GM21390 (cell line): ENCODE results near the gene SCN8A.

ENCODE experiments used
- ATAC-seq: cut with Tn5 transposase; IDR thresholded peaks from one replicate; pipeline ENCODE4 v1.9.1; 2021; ENCODE audit not compliant: unreplicated experiment

Gene SCN8A

DNA sequence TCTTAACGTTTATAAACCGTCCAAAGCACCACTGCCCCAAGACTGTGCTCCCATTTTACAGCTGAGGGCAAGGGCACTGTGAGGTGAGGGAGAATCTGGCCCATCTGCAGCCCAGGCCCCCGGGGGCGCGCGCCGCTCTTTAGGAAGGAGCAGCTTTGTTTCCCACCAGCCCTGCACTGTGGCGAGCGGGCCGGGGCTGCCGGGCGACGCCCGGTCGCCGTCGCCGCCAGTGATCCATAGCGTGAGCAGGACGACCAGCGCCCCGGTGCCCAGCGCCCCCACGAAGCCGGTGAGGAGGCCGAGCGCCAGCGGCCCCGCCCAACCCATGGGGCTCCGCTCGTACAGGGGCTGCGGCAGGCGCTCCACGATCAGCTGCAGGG lies 222.9 kb downstream of the SCN8A start:
- ATAC-seq, result no peak

- no peak for ATAC-seq
Measured at GRCh38 chr12:51814311-51815088, 223.5 kb downstream of the SCN8A start.

DNA sequence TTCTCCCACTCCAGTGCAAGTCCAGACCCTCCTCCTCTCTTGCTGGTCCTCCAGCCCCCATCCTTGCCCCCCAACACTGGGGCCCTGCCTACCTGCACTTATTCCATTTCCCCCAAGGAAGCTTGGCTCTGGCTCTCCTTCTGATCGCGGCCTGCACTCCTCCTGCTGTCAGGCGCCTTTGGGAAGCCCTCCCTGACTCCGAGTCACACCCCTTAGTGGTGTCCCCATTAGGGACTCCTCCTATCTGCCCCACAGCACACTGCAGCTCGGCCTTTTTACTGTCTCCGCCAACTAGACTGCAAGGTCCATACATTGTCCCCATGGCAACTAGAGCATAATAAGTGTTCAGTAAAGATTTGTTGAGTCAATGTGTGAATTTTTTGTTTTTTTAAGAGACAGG lies 224.5 kb downstream of the SCN8A start:
- ATAC-seq, result no peak

- ATAC-seq, result no peak
Measured at GRCh38 chr12:51817027-51817953, 226.3 kb downstream of the SCN8A start.

GRCh38 chr12:51818086-51818485 lies 227.1 kb downstream of the SCN8A start:
- ATAC-seq, result no peak

DNA sequence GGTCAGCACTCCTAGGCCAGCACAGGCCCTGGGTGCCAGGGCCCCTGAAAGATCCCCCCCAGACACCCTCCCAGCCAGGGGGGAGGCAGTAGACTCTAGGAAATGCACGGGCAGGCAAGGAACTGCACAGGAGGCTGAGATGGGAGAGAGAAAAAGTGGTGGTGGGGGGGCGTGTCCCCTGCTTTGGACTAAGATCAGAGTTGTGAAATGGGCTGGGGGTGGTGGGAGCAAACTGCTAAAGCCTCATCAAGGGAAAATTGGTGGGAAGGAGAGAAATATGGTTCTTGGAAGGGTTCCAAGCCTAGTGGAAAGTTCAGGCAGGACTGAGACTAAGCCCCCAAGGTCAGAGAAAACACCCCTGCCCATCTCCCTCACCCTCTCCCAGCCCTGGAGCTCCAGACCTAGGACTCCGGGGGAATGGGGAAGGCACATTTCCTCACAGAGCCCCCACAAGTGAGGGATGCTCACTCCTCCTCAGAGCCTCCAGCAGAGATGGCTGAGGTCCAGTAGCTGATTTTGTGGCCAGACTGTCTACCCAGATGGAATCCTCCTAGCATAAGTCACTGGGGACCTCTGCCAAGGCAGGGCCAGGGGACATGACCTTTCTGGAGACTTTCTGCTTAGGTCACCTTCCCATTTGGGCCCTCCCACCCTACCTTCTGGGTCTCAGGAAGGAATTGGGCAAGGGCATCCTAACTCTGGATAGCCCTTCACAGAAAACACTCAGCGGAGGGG lies 227.7 kb downstream of the SCN8A start:
- no peak for ATAC-seq

DNA sequence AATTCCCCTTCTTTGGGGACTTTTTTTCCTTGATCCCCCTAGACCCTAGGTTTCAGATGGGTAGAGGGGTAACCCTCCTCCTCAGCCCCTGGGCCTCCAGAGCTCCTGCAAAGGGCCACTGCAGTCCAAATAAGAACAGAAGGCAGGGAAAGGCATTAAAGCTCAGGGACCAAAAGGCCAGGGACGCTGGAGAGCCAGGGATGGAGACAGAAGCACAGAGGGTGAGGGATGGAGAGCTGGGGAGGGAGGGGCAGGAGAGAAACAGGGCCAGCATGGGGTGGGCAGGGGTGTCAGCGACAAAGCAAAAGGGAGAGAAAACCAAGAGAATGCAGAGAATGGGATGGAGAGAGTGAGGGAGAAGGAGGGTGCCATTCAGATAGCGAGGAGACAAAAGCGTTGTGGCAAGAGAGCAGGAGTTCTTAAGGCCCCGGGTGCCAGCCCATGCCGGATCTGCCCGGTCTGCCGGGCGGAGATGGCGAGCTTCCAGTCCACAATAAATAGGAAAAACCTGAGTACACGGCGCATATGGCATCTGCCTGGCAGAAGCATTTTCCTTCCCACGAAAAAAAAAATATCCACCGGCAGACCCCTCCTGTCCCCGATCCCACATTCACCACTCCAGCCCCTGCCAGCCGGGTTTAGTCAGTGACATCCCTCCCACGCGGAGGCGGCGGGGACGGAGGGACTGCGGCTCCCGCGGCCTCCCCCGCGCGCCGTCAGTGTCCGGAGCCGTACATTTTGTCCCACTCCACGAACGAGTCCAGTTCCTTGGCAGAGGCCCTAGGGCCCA lies 228.9 kb downstream of the SCN8A start:
- ATAC-seq, result no peak

DNA sequence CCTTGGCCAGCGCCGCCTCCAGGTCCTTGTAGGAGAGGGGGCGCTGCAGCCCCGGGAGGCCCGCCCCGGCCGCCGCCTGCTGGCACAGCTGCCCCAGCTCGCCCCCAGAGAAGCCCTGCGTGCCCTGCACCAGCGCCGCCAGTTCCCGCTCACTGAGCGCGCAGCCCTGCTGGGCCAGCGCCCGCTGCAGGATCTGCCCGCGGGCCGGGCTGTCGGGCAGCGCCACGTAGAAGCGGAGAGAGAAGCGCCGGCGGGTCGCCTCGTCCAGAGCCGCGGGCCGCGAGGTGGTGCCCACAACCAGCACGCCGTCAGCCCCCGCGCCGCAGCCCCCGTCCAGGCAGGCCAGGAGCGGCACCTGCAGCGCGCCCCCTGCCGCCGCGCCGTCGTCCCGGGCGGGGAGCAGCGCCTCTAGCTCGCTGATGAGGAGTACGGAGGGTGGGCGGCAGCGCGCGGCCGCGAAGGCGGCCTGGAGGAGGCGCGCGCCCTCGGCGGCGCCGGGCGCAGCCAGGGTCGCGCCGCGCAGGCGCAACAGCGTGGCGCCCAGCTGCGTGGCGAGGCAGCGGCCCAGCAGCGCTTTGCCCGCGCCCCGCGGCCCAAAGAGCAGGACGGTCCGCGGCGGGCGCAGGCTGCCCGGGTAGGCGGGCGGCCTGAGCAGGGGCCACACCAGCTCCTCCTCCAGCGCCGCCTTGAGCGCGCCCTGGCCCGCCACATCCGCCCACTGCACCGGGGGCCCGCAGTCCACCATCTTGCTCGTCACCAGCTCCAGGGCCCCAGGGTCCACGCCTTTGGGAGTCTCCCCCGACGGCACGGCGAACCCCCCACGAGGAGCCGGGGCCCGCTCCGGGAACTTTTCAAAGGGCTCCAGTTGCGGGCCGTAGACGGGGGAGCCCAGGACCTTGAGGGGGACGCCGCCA lies 229.8 kb downstream of the SCN8A start:
- no peak for ATAC-seq

DNA sequence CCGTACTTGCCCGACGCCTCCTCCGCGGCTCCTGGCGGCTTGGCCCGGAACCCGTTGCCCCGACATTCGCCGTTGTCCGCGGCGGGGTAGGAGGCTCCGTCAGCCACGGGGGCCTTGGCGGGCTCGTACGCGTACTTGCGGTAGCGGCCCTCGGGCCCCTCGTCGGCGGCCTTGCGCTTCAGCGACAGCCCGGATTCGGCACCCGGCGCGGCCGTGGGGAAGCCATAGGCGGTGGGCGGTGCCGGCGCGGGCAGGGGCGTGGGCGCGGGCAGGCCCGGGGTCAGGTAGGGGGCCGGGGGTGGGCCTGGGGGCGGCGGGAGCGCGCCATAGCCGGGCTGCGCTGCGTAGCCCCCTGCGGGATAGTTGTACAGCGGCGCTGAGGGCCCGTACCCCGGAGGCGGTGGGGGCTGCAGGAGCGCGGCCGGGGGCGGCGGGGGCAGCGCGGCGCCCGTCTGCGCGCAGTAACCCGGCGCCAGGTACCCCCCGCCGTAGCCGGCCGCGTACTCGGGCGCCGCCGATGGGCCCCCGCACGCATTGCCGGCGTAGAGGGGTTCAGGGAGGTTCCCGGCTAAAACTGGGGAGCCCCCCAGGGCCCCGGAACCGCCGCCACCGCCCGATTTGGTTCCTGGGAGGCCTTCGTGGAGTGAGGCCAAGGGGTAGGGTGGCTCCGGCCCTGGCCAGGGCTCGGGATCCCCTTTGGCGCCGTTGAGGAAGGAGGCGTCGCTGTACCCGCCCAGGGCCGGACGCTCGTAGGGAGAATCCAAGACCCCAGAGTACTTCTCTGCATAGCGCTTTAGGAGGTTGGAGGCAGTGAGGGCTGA lies 230.6 kb downstream of the SCN8A start:
- no peak for ATAC-seq

DNA sequence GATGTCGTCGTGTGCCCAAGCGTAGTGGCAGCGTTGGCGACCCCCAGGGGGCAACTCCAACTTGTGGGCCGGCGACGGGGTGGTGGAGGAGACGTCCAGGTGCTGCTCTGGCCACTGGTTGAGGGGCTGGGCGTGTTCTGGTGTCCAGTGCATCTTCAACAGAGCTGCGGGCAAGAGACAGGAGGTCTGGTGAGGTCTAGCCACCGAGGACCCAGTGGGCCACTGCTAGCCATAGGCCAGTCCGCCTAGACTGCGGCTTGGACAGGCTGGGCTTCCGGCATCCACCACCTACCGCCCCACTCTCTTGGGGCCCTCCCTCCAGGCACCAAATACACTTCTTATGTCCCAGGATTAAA lies 231.2 kb downstream of the SCN8A start:
- no peak for ATAC-seq

- no peak for ATAC-seq
Measured at GRCh38 chr12:51822956-51823355, 231.9 kb downstream of the SCN8A start.

- no peak for ATAC-seq
Measured at GRCh38 chr12:51823875-51824565, 233.0 kb downstream of the SCN8A start.

GRCh38 chr12:51825216-51825615 lies 234.2 kb downstream of the SCN8A start:
- no peak for ATAC-seq

- ATAC-seq, result no peak
Measured at GRCh38 chr12:51826881-51827280, 235.8 kb downstream of the SCN8A start.

GRCh38 chr12:51827925-51828818 lies 237.1 kb downstream of the SCN8A start:
- ATAC-seq, result no peak

DNA sequence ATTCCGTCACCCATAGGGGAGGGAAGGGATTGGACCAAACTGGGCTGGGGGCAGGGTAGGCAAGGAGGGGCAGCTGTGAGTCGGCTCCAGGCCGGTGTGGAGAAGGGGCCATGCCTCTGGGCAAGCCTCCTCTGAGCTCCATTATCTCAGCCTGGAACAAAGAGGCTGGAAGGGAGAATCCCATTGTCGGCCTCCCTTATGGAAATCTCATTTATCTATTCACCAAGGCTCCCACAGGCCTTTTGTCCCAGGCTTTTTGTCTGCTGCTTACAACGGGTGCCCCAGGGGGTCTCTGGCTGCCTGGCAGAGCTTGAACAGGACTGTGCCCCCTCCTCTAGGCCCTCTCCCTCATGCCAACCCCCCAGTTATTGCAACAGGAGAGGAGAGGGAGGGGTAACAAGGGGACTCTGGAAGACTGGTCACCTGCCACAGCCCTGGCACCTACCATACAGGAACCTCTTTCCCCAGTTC lies 238.0 kb downstream of the SCN8A start:
- no peak for ATAC-seq

- no peak for ATAC-seq
Measured at GRCh38 chr12:51829641-51830040, 238.6 kb downstream of the SCN8A start.
